GM12873 (cell line): ENCODE data around the gene RGS6.

Source experiments
- TF ChIP-seq, protein P1 (sequence below): IDR thresholded peaks from 2 replicates; pipeline ENCODE4 v1.5.1; 2012; ENCODE audit warnings: low read depth, mild to moderate bottlenecking, moderate library complexity, low read length, control low read depth; ENCODE audit not compliant: insufficient read depth; ENCODE audit errors: missing control alignments

Gene RGS6

DNA sequence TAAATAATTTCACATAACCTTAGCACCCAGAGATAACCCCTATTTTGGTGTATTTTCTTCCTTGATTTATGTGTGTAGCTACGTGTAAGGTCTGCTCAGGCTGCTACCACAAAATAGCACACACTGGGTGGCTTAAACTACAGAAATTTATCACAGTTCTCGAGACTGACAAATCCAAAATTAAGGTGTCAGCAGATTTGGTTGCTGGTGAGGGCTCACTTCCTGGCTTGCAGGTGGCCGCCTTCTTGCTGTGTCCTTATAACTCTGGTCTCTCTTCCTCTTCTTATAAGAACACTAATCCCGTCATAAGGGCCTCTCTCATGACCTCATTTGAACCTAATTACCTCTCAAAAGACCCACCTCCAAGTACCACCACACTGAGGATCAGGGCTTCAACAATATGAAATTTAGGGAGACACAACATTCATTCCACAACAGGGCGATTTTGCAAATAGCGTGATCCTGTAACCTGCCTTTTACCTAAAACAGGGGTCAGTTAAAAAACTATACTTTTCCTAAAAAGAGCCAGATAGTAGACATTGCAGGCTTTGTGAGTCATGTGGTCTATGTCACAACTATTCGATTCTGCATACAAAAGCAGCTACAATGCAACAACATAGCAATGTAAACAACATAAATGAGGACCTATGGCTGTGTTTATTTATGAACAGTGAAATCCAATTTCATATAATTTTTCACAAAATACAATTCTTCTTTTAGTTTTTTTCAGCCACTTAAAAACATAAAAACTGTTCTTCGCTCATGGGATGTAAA is 589.9 kb downstream of the RGS6 start:
- TF ChIP-seq, protein P1, sequence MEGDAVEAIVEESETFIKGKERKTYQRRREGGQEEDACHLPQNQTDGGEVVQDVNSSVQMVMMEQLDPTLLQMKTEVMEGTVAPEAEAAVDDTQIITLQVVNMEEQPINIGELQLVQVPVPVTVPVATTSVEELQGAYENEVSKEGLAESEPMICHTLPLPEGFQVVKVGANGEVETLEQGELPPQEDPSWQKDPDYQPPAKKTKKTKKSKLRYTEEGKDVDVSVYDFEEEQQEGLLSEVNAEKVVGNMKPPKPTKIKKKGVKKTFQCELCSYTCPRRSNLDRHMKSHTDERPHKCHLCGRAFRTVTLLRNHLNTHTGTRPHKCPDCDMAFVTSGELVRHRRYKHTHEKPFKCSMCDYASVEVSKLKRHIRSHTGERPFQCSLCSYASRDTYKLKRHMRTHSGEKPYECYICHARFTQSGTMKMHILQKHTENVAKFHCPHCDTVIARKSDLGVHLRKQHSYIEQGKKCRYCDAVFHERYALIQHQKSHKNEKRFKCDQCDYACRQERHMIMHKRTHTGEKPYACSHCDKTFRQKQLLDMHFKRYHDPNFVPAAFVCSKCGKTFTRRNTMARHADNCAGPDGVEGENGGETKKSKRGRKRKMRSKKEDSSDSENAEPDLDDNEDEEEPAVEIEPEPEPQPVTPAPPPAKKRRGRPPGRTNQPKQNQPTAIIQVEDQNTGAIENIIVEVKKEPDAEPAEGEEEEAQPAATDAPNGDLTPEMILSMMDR = no peak

DNA sequence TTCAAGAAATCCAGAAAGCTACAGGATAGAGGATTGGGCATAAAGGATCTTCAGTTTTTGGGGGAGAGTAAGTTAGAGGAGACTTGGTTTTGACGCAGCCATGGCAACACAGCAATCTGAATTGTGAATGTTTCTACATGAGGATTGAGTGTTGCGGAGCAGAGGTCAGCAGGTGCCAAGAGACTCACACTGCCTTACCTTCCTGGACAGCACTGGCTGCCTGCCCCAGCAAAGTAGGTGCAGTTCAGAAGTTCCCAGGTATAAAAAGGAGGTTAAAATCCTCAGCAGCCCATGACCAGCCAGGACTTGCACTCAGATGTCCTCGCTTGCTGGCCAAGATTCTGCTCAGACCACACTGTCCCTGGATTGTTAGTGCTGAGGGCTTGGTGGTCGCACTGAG is 590.6 kb downstream of the RGS6 start:
- TF ChIP-seq, protein P1 = no peak

DNA sequence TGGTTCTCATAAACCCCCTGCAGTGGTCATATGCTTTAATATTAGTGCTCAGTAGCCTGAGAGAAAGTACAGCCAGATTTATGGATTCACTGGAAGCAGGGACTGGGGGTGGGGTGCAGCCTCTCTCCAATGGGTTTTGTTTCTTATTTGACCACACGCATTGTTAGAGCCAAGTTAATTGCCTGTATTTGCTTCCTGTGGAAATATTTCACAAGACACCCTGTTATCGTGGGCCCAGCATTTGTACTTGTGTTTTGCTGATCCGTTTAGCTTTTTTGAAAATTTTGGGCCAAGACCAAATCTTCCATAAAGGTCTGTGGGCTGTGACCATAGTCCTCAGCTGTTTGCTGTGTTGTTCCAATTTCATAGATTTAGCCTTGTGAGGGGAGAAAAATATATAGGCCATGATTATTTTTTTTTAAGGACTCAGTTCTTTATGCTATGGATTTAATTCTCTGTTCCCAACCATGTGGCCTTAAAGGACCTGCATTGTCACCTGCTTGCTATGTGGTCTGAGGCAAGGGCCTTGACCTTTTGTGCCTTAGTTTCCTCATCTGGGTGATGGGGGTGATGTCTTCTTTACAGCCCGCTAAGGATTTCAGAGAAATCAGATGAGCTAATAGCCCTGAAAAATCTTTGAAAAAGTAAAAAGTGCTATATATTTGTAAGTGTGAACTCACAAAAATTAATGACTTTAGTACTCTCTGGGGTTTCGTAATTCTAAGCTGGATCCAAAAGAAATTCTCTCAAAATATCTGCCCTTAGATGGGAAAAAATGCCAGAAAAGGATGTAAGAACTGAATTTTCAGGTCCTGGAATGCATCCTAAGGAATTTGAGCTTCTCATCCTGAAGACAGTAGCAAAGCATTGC is 591.4 kb downstream of the RGS6 start:
- TF ChIP-seq, protein P1 = no peak

DNA sequence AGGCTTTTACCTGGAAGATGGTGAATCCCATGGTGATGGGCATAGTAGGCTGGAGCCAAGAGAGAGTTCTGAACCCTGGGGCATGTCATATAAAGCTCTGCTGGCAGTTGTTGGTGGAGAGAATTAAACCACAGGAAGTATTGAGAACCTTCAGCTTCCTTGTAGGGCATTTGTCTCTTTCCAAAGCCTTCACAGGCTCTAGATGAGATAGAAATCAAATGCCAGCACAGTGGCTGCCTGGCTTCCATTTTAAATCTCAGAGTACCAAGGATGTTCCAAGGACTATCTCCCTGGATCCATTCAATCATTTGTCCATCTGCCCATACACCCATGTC is 592.0 kb downstream of the RGS6 start:
- TF ChIP-seq, protein P1 = no peak

DNA sequence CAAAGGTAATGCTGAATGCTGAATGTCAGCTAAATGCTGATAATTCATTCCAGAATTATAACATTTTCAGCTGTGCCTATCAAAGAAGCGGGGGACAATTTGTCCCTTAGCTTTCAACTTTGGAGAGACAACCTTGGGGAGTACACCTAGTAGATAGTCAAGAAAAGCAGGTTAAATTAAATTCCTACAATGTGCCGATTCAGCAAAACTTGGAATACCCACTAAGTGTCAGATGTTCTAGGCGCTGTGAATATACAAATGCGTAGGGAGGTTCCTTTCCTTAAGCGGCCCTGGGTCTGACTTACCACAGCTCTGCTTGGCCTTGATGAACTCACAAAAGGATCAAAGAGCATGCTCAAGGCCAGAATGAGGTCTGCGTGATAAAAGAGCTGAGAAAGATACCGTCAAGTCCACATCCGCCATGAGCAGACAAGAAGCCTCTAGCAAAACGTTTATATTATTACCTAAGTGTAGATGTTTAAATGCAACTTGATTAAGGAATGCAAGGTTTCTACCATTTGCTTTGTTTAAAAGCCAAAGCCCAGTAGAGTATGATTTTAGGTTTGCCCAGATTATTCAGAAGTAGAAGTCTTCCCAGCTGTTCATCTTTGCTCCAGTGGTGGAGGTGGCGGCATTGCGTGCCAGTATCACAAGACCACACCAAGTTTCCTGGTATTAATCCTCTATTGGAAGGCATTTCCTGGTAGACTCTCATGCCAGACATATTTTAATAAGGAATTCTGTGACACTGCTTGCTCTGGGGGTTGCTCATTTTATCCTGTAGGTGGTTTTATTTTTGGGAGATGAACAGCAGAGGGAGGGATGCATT is 593.1 kb downstream of the RGS6 start:
- TF ChIP-seq, protein P1 = no peak

DNA sequence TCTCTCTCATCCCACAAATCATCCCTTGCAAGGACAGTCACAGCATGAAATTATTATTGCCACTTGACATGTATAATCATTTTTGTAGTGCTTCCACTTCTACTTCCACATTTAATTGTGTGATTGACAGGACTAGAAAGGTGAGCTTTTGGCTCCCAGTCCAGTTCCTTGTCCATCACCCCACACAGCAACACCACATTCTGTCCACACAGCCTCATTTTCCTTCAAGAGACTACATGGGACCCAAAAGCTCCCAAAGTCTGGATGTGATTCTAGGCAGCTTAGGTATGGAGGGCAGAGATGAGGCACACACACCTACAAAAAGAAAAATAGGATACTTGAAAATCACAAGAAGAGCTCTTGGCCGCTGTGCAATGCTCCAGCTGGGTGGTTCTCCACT is 595.4 kb downstream of the RGS6 start:
- TF ChIP-seq, protein P1 = no peak
